Neural crest cell (in vitro differentiated cells): ENCODE data around the gene CCNY. TPM values are rescaled to one million over a fixed set of nuclear protein-coding genes. Genes with fewer than 3 reads are reported as not detected.

Experiments used
- DNase-seq: peaks from one replicate; pipeline ENCODE4 v3.0.0; 2021; ENCODE audit warnings: low read depth, mixed read lengths, low spot score
- H3K27ac Mint-ChIP-seq: one replicate; pipeline ENCODE4 v1.8.0; 2021; ENCODE audit warnings: mild to moderate bottlenecking, mixed read lengths; ENCODE audit not compliant: unreplicated experiment
- H3K27me3 Mint-ChIP-seq: 2 replicates; pipeline ENCODE4 v1.8.0; 2021; ENCODE audit warnings: low read depth, mild to moderate bottlenecking, mixed read lengths
- H3K36me3 Mint-ChIP-seq: 2 replicates; pipeline ENCODE4 v1.8.0; 2021; ENCODE audit warnings: low read depth, mild to moderate bottlenecking, mixed read lengths
- H3K4me1 Mint-ChIP-seq: 2 replicates; pipeline ENCODE4 v1.8.0; 2021; ENCODE audit warnings: mixed read lengths
- H3K4me3 Mint-ChIP-seq: one replicate; pipeline ENCODE4 v1.8.0; 2021; ENCODE audit warnings: mild to moderate bottlenecking, mixed read lengths
- H3K9me3 Mint-ChIP-seq: 2 replicates; pipeline ENCODE4 v1.8.0; 2021; ENCODE audit warnings: mixed read lengths
- total RNA-seq: library from RNA; stranded (reverse); gene quantifications from 2 replicates; pipeline ENCODE4 v1.2.1, GENCODE V29; 2021
- TF ChIP-seq, protein P1 (sequence below): fragments of 200-600 bp; sonication (generic); conservative IDR thresholded peaks from 2 replicates; pipeline ENCODE4 v1.5.0; 2021; ENCODE audit warnings: antibody characterized with exemption, mild to moderate bottlenecking

The CCNY gene
- total RNA-seq, 1 donor from 2014 or later, result 57.0 TPM

DNA sequence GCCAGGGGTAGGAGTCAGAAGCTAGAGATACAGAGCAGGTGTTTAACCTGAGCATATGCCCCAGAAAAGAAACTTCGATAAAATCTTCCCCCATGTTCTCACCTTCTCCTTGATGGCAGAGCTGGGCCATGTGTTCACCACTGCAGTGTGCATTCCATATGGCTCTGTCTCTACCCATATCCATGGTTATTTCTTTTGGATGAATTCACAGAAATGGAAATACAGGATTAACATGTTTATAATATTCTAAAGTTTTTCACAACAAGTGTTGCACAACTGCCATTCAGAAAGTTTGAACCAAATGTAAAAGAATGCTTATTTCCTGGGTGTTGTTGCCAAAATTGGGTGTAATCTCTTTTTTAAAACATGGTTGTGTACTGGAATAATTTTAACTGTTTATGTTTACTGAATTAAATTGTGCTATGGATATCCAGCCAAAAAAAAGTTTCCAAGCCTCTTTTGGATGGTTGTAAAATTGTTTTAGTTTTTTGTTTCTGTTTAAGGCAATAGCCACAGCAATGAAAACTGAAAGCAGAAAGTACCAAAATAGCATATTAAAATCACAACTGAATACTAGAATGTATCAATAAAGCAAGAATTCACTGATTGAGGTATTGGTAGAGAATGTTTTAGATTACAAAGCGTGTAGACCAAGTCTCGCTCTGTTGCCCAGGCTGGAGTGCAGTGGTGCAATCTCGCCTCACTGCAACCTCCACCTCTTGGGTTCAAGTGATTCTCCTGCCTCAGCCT is 19.9 kb upstream of the CCNY start:
- H3K4me3 Mint-ChIP-seq, result no peak overlapping the region
- no peaks in the 10 kb centered on the region for H3K27me3 Mint-ChIP-seq
- no peaks in the 10 kb centered on the region for H3K4me1 Mint-ChIP-seq

GRCh38 chr10:35318551-35318950 is 17.8 kb upstream of the CCNY start:
- Mint-ChIP-seq H3K36me3 (peaks cover 17% of the 10 kb centered on the region), H3K4me3 (no peak overlapping the region), H3K27ac (no peak overlapping the region), H3K27me3 (no peaks in the 10 kb centered on the region), H3K9me3 (peaks cover 8% of the 10 kb centered on the region), H3K4me1 (no peaks in the 10 kb centered on the region)
- TF ChIP-seq, protein P1, sequence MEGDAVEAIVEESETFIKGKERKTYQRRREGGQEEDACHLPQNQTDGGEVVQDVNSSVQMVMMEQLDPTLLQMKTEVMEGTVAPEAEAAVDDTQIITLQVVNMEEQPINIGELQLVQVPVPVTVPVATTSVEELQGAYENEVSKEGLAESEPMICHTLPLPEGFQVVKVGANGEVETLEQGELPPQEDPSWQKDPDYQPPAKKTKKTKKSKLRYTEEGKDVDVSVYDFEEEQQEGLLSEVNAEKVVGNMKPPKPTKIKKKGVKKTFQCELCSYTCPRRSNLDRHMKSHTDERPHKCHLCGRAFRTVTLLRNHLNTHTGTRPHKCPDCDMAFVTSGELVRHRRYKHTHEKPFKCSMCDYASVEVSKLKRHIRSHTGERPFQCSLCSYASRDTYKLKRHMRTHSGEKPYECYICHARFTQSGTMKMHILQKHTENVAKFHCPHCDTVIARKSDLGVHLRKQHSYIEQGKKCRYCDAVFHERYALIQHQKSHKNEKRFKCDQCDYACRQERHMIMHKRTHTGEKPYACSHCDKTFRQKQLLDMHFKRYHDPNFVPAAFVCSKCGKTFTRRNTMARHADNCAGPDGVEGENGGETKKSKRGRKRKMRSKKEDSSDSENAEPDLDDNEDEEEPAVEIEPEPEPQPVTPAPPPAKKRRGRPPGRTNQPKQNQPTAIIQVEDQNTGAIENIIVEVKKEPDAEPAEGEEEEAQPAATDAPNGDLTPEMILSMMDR, result no peak
- no peak for DNase-seq

More for the DNA sequence above, 19.9 kb upstream of the CCNY start:
- no peak overlapping the region for H3K27ac Mint-ChIP-seq
- peaks cover 4% of the 10 kb centered on the region for H3K9me3 Mint-ChIP-seq
- TF ChIP-seq, protein P1, result no peak
- peaks cover 17% of the 10 kb centered on the region for H3K36me3 Mint-ChIP-seq
- DNase-seq, result no peak

DNA sequence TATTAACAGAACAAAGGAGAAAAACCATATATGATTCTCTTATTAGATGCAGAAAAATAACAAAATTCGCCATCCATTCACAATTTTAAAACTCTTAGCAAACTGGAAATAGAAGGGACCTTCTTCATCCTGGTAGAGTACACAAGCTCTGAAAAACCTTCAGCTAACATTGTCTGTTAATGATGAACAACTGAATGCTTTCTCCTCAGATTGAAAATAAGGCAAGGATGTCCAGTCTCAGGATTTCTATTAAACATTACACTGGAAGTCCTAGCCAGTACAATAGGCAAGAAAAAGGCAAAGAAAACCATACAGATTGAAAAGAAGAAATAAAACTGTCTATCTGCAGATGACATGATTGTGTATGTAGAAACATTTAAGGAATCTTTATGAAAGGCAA is 16.0 kb upstream of the CCNY start:
- Mint-ChIP-seq H3K27ac (no peak overlapping the region), H3K27me3 (no peaks in the 10 kb centered on the region), H3K36me3 (peaks cover 11% of the 10 kb centered on the region), H3K4me1 (no peaks in the 10 kb centered on the region), H3K4me3 (no peak overlapping the region), H3K9me3 (peaks cover 4% of the 10 kb centered on the region)
- no peak for DNase-seq
- TF ChIP-seq, protein P1, result no peak

GRCh38 chr10:35322636-35323035 is 13.7 kb upstream of the CCNY start:
- Mint-ChIP-seq H3K4me3 (no peak overlapping the region), H3K36me3 (peaks cover 5% of the 10 kb centered on the region), H3K27me3 (no peaks in the 10 kb centered on the region), H3K9me3 (peaks cover 4% of the 10 kb centered on the region), H3K4me1 (no peaks in the 10 kb centered on the region), H3K27ac (no peak overlapping the region)
- DNase-seq, result no peak
- TF ChIP-seq, protein P1, result no peak

DNA sequence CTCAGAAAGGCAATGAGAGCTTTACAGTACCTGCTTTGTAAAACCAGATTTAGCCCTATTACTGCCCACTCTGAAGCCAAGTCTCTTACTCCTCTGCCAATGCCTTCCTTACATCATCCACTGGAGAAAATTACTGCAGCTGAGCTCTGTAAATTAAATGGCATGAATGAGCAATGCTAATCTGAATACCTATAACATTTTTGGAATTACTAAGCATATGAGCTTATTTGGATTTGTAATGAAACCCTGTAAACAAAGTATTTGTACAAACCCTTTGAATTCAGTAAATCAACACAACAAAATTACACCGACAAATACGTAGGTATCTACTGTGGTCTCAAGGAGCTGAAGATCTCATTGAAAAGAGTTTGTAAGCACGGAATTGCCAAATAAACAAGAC is 12.1 kb upstream of the CCNY start:
- Mint-ChIP-seq H3K9me3 (peaks cover 4% of the 10 kb centered on the region), H3K27ac (no peak overlapping the region), H3K27me3 (no peaks in the 10 kb centered on the region), H3K36me3 (peaks cover 3% of the 10 kb centered on the region), H3K4me3 (no peak overlapping the region), H3K4me1 (no peaks in the 10 kb centered on the region)
- TF ChIP-seq, protein P1, result no peak
- DNase-seq, result no peak
